CD4-positive, alpha-beta T cell treated with Interleukin-21 for 1 hour (primary cell): ENCODE results near the gene CLEC16A.
A peak's percentile ranks its signal among the peaks of the same experiment; 100 is the strongest.
"Not testable (repeated sequence)": the region's sequence is repeated elsewhere in the genome, so short reads cannot be mapped to it uniquely, and the experiment has no call there.

Experiments used
- DNase-seq: peaks from one replicate; pipeline ENCODE4 v3.0.0-alpha.2; 2020

The CLEC16A gene

GRCh38 chr16:10941935-10942351 is 2.4 kb upstream of the CLEC16A start:
- DNase-seq: not testable (repeated sequence)

GRCh38 chr16:10942352-10943063 is 1.9 kb upstream of the CLEC16A start, which contains the start of gene DEXI:
Gene DEXI, minus strand, starts transcription at chr16:10942468. Its CDS starts 463 bp downstream, at chr16:10942005.
- peak; percentile 95 for DNase-seq

- no peak for DNase-seq
Measured at GRCh38 chr16:10943064-10943353, 1.4 kb upstream of the CLEC16A start.

GRCh38 chr16:10945065-10945787 is 862 bp downstream of the CLEC16A start:
- DNase-seq: no peak

- no peak for DNase-seq
Measured at GRCh38 chr16:10946308-10946707, 1.9 kb downstream of the CLEC16A start.

- no peak for DNase-seq
Measured at GRCh38 chr16:10947211-10947787, 2.9 kb downstream of the CLEC16A start.

- DNase-seq: peak; percentile 48
Measured at GRCh38 chr16:10949424-10949970, 5.1 kb downstream of the CLEC16A start.

DNA sequence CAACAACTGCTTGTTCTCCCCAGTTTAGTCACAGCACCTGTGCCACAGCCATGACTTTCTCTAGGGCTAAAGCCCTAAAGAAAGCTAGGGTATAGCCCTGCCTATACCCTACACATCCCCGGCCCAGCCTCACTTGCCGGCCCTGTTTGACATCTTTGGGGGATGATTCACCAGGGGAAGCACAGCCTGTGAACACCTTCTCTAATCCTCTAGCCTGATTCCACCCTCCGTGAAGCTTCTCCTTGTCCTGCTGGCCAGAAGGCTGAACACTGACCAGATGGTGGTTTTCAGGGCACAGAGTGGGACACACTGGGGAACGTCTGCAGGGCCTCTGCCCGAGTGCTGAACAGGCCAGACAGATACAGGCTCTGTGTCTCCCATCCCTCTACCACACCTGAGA is 6.0 kb downstream of the CLEC16A start:
- no peak for DNase-seq

DNA sequence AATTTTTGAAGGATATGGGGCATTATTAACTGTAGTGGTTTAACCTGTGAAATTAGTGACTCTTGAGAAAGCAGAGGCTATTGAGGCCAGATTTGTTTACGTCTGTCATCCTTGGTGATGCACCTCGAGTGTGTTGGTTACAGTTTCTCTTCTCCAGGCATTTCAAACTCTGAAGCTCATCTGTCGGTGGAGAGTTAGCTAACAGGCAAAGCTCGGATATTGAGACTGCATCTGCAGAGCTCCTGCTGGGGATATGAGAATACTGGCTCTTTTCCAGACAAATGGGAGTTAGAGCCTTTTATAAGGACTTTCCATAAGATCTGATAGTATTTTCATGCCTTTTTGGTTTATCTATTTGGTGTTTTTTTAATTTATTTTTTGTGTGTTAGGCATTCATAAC is 6.7 kb downstream of the CLEC16A start:
- DNase-seq: no peak

DNA sequence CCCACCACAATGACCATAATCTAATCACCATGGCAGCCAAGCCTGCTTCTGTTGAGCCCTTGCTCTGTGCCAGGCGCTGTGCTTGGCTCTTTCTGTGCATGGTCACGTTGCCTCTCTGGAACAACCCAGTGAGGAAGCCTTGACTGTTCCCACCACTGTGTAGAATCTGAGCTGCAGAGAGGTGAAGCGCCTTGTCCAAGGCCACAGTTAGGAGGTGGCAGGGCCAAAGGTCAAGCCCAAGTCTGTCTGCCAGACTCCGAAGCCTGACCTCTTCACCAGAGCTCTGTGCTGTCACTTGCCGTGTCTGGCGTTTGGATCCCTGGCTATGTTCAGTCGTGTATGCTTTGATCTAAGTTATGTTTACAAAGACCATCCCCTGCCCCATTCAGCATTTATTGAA is 10.5 kb downstream of the CLEC16A start:
- DNase-seq: no peak

DNA sequence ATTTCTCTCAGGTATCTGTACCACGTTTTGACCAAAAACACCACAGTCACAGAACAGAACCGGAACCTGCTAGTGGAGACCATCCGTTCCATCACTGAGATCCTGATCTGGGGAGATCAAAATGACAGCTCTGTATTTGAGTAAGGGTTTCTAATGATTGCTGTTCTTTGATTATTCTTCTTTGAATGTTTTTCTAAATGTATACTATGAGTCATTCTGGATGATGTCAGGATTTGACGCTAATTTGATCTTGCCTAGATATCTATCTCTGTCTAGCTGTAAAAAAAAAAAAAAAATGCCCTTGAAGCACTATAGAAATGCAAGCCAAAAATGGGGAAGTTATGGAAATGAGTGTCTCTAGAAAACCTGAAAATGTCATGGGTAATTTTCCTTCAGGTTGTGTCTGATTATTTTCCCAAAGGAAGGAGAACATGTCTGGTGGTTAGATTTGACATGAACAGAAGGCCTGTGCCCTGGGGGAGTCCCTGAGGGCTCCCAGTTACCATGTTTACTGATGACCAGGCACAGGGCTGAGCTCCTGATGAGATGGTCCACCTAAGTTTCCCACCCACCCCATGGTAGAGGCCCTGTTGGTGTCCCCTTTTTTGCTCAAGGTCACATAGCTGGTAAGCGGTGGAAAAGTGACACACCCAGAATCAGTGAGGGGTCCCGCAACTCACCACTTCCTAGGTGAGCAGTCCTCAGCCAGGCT is 13.6 kb downstream of the CLEC16A start:
- no peak for DNase-seq

GRCh38 chr16:10959161-10959560 is 14.8 kb downstream of the CLEC16A start:
- no peak for DNase-seq

DNA sequence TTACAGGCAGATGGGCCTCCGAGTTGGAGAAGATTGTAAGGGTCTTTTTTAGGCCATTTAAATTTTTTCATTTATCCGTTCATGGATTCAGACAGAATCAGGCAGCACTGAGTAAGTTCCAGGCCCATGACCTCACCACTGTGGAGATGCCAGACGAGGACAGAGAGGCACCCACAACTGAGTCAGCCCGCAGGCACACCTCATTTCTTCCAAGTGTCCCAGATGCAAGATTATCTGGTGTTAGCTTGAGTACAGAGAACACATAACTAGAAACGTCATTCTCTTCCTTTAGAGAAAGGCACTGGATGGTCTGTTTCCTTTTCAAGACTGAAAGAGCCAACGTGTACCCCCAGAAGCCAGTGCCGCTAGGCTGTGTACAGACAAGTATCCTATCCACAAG is 16.9 kb downstream of the CLEC16A start:
- DNase-seq: no peak

GRCh38 chr16:10964039-10964890 is 19.9 kb downstream of the CLEC16A start:
- DNase-seq: peak; percentile 80

DNA sequence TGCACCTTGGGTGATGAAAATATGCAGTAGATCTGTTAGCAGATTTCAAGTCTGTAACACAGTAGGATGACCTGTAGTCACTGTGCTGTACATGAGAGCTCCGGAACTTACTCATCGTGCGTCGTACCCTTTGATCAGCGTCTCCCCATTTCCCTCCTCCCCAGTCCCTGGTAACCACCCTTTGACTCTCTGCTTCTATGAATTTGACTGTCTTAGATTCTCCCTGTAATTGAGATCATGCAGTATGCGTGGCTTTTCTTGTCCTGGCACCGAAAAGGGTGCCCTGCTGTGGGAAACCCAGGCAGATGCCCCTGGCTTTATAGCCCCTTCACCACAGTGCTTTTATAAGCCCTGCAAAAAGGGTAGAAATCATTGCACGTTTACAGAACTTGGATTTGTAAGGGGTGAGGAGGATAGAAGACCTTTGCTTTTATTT is 20.5 kb downstream of the CLEC16A start:
- DNase-seq: peak; percentile 73

- peak; percentile 40 for DNase-seq
Measured at GRCh38 chr16:10965440-10966061, 21.2 kb downstream of the CLEC16A start.

GRCh38 chr16:10966129-10966528 is 21.8 kb downstream of the CLEC16A start:
- DNase-seq: no peak

- peak; percentile 25 for DNase-seq
Measured at GRCh38 chr16:10966559-10966958, 22.2 kb downstream of the CLEC16A start.

GRCh38 chr16:10967986-10968385 is 23.6 kb downstream of the CLEC16A start:
- no peak for DNase-seq

DNA sequence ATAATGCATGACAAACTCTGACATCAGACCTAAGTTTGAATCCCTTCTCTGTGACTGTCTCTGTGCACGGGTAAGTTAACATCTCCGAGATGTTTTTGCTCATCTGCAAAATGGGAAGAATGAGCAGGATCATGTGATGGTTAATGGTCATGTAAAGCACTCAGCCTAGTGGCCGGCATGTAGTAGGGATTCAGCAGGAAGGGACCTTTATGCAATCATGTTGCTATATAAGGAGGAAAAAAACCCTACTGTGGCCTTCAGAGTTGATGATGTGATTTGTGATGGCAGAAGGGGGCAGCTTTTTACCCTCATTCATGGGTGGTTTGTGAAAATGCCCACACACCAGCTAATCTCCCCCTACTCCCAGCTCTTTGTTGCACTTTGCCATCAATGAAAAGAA is 24.1 kb downstream of the CLEC16A start:
- DNase-seq: no peak

DNA sequence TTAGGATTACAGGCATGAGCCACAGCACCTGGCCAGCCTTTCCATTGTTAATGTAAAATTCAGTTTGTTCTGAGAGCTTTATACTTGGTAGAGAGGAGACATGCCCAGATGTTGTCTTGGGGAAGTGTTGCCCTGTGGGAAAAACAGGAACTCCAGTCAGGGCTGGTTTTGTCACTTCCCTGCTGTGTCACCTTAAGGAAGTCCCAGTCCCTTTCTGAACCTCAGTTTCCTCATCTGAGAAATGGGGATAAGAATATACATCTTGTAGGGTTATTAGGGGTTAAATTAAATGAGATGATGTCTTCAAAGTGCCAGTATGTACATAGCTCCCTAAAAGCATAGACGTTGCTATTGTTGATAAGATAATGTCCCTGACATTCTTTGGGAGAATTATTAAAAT is 25.3 kb downstream of the CLEC16A start:
- DNase-seq: no peak

- no peak for DNase-seq
Measured at GRCh38 chr16:10970065-10970464, 25.7 kb downstream of the CLEC16A start.
